Measurements from ENCODE around the gene MYADML2. TPM values are rescaled to one million over a fixed set of nuclear protein-coding genes. Genes with fewer than 3 reads are reported as not detected.

MYADML2 gene
- total and polyA plus RNA-seq, 2 of the 8 experiments (the other 6 are each of a cell fraction or from before 2014, with no cell fraction given): 0.26 to 0.47 TPM

DNA sequence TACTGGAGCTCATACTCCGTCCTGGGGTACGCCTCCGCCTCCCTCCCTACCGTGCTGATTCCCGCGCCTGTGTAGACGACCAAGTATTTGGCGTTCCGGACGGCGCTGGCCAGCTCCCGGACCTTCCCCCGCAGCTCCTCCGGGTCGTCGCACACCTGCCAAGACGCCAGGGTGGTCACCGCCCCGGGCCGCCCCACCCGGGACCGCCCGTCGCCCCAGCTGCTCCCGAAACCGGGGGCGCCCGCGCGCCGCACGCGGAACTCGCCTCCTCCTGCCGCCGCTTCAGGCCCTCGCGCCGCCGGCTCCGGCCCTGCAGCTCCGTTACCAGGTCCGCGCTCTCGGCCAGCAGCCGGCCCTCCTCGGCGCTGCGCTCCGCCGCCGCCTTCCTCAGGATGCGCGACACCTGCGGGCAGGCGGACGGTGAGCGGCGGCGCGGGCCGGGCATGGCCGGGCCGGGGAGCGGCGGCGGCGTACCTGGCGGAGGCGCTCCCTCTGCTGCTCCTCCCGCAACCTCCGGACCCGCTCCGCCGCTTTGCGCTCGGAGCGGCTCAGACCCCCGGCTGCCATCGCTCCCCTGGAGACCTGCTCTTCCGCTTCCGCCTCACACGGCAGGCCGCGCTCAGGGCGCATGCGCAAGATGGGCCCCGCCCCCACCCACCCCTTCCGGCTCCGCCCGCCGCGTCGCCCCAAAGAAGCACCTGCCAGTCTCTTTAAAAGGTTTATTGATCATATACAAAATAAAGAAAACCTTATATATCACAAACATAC lies 29.3 kb downstream of the MYADML2 start, which contains the start of gene SIRT7:
SIRT7 (minus strand) TSS at position 612 of the 768 bp plus-strand sequence; CDS start at position 567, 45 bp downstream.
- no peak for FAIRE-seq
- TF ChIP-seq CHD1 (IDR thresholded peaks at IDR 0.05; ENCODE audit: low read depth, low read length) (no peak), NANOG (IDR thresholded peaks at IDR 0.05; ENCODE audit: insufficient read depth, low read depth, low read length, poor library complexity, severe bottlenecking) (no peak), SIN3A (conservative IDR thresholded peaks at IDR 0.05 in 1 of 2, IDR thresholded peaks at IDR 0.05 in 1 of 2; ENCODE audit: low read depth in 1 of 2, low read length in 2 of 2) (no peak; a peak in 1 of 4 replicates), SIRT6 (IDR thresholded peaks at IDR 0.05; ENCODE audit: low read length) (no peak), FOSL1 (IDR thresholded peaks at IDR 0.05; ENCODE audit: insufficient read depth, low read depth, low read length) (no peak), TBP (IDR thresholded peaks at IDR 0.05; ENCODE audit: low read depth, low read length) (no peak), NRF1 (IDR thresholded peaks at IDR 0.05; ENCODE audit: low read depth, low read length) (peak; percentile 66), KDM5A (IDR thresholded peaks at IDR 0.05; ENCODE audit: low read length) (no peak), POLR2A (IDR thresholded peaks at IDR 0.05; ENCODE audit: control extremely low read depth in 1 of 2, low read depth in 2 of 2, low read length in 2 of 2) (peak in 1 of 2 experiments; percentile 59; a peak in 1 of 3 replicates), CBX8 (IDR thresholded peaks at IDR 0.05; ENCODE audit: borderline replicate concordance, low read depth, low read length) (no peak)
- TF ChIP-seq, protein P1, sequence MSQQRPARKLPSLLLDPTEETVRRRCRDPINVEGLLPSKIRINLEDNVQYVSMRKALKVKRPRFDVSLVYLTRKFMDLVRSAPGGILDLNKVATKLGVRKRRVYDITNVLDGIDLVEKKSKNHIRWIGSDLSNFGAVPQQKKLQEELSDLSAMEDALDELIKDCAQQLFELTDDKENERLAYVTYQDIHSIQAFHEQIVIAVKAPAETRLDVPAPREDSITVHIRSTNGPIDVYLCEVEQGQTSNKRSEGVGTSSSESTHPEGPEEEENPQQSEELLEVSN (IDR thresholded peaks at IDR 0.05): no peak

More for the DNA sequence above, 29.3 kb downstream of the MYADML2 start, which contains the start of gene SIRT7:
- no peak within 1 kb of the TSS for H3K14ac ChIP-seq (ENCODE audit: insufficient read length)
- H4K91ac ChIP-seq (replicated peaks; ENCODE audit: insufficient read length, low read length): no peak within 1 kb of the TSS
- H2BK15ac ChIP-seq (ENCODE audit: low read length): no peak within 1 kb of the TSS; the same call in 1 of the 2 replicates
- POLR2A ChIA-PET (ENCODE audit: partially characterized antibody): interaction anchor here (0.6 to 8.7 kb wide), 14 partner anchors 9 to 275 kb away, joined by 3 to 135 read pairs (median 4); partner anchors contain the start of genes MAFG and PYCR1
- H3K79me1 ChIP-seq (ENCODE audit: low read depth, low read length): peaks cover 24% of the 10 kb centered on the region
- no peak within 1 kb of the TSS for H3K18ac ChIP-seq (ENCODE audit: extremely low read depth, low read length)
- H3K27me3 ChIP-seq (replicated peaks in 1 of 4; ENCODE audit: control insufficient read depth in 3 of 4, extremely low read depth in 1 of 4, insufficient read depth in 3 of 4, low read length in 3 of 4): no peaks in the 10 kb centered on the region
- H4K8ac ChIP-seq (ENCODE audit: extremely low read depth, insufficient read depth, low read length): peak within 1 kb of the TSS; percentile 60
- H3K27ac ChIP-seq (ENCODE audit: low read depth, low read length): peak within 1 kb of the TSS; percentile 18; the same call in 1 of the 2 replicates
- H2AK5ac ChIP-seq (ENCODE audit: low read depth, low read length): no peak within 1 kb of the TSS
- CTCF ChIA-PET (ENCODE audit: partially characterized antibody): interaction anchor here (1.0 to 2.2 kb wide), 6 partner anchors 7 to 113 kb away, joined by 3 to 7 read pairs (median 4); partner anchors contain the start of gene ARHGDIA
- H3K23ac ChIP-seq (ENCODE audit: insufficient read length): no peak within 1 kb of the TSS
- H3K4me1 ChIP-seq (replicated peaks in 1 of 4; ENCODE audit: control insufficient read depth in 3 of 4, insufficient read depth in 4 of 4, low read length in 3 of 4): peaks cover 0 to 13% (median 5%) of the 10 kb centered on the region in 4 experiments; a peak in 6 of 7 replicates
- H3K56ac ChIP-seq (replicated peaks; ENCODE audit: insufficient read length, low read depth, low read length): no peak within 1 kb of the TSS
- 0 out of 2 replicates have a peak within 1 kb of the TSS, but pooled peaks have one; percentile 23 for H2BK12ac ChIP-seq (ENCODE audit: low read depth, low read length)
- H3K36me3 ChIP-seq (ENCODE audit: control insufficient read depth in 2 of 4, insufficient read depth in 4 of 4, low read length in 3 of 4): peaks cover 11 to 43% (median 28%) of the 10 kb centered on the region in 4 experiments
- H3K4me3 ChIP-seq (ENCODE audit: extremely low read depth in 1 of 4, insufficient read depth in 2 of 4, low read depth in 3 of 4, low read length in 4 of 4): peak within 1 kb of the TSS; percentile 64 to 90 (median 75)
- DNase-seq (ENCODE audit: low read depth in 1 of 2, low spot score in 2 of 2): peak in 1 of 2 experiments; percentile 83
- H2AFZ ChIP-seq (ENCODE audit: low read length): no peak within 1 kb of the TSS
- peak within 1 kb of the TSS; percentile 71 to 87 for H3K4me2 ChIP-seq (ENCODE audit: insufficient read depth in 1 of 2, low read depth in 2 of 2, low read length in 2 of 2)
- peak within 1 kb of the TSS; percentile 5 to 87 (median 58) for H3K9ac ChIP-seq (replicated peaks in 1 of 4; ENCODE audit: extremely low read depth in 1 of 4, low read depth in 3 of 4, low read length in 3 of 4)
- H2BK120ac ChIP-seq (replicated peaks; ENCODE audit: low read depth, low read length): no peak within 1 kb of the TSS
- no peak within 1 kb of the TSS for H2BK5ac ChIP-seq (ENCODE audit: low read depth, low read length)
- WGBS, 2 experiments (ENCODE audit: extremely low coverage in 1 of 2, insufficient coverage in 1 of 2, insufficient read length in 1 of 2, insufficient replicate concordance in 2 of 2, low coverage in 1 of 2, low lambda C conversion rate in 2 of 2, missing lambda C conversion rate in 1 of 2): 4% methylated on average over 32 of the region's 94 CpGs; no CpG with 5 or more reads in 1 of the 2 experiments
- peaks cover 5% of the 10 kb centered on the region for H3K23me2 ChIP-seq (ENCODE audit: low read depth, low read length)
- H3K4ac ChIP-seq (replicated peaks; ENCODE audit: insufficient read length, low read depth, low read length): no peak within 1 kb of the TSS
- no peaks in the 10 kb centered on the region for H3K9me3 ChIP-seq (ENCODE audit: insufficient read depth in 2 of 2, low read depth in 1 of 2, low read length in 1 of 2)
- peaks cover 15 to 41% of the 10 kb centered on the region in 2 experiments for H4K20me1 ChIP-seq (replicated peaks in 1 of 2; ENCODE audit: control insufficient read depth in 1 of 2, insufficient read depth in 2 of 2, low read length in 2 of 2)
- H2BK20ac ChIP-seq (ENCODE audit: low read length): no peak within 1 kb of the TSS
- no peak within 1 kb of the TSS for H4K5ac ChIP-seq (ENCODE audit: insufficient read length, low read depth, low read length)
- H3K79me2 ChIP-seq (ENCODE audit: control insufficient read depth in 1 of 2, insufficient read depth in 2 of 2, low read length in 2 of 2): peaks cover 7 to 50% of the 10 kb centered on the region in 2 experiments; a peak in 3 of 4 replicates
